Gastroesophageal sphincter (tissue), 3 donors: Measurements from ENCODE around the gene HLA-DMA.

Experiments used
- EP300 ChIP-seq: sonication (generic); formaldehyde crosslinking; IDR thresholded peaks from one replicate; pipeline ENCODE4 v1.6.1; 2017; ENCODE audit warnings: antibody characterized with exemption, mild to moderate bottlenecking
- POLR2A ChIP-seq, 2 donors: fragments of 450-650 bp; IDR thresholded peaks; one replicate each; pipeline ENCODE4 v1.6.1; 2017; ENCODE audit warnings: antibody characterized with exemption in 2 of 2, mild to moderate bottlenecking in 2 of 2, moderate library complexity in 1 of 2
- POLR2AphosphoS5 ChIP-seq: sonication (generic); formaldehyde crosslinking; IDR thresholded peaks from one replicate; pipeline ENCODE4 v1.6.1; 2017; ENCODE audit warnings: antibody characterized with exemption
- TF ChIP-seq, protein P1 (sequence below), 4 experiments: fragments of 200-600 bp in 2 of 4; fragments of 450-650 bp in 2 of 4; sonication (generic) in 1 of 4; IDR thresholded peaks; one replicate each; pipeline ENCODE4 v1.5.1; 2017 to 2019; ENCODE audit warnings: antibody characterized with exemption in 4 of 4, mild to moderate bottlenecking in 2 of 4, moderate library complexity in 2 of 4

DNA sequence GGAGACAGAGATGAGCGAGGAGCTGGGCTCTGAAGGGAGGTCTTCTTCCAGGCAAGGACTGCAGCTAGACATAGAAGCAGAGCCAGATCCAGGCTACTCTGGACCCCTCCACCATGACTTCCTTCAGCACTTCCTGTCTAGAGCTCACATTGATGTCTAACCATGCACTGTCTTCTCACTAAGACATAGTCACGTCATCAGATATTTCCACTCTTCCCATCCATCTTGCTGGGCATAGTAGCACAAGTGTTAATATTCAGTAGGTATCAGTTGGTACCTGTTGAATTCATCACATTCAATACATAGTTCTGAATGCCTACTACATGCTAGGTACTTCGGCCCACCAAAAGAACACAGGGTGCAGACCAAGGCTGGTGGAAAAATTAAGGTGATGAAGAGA is 2.9 kb downstream of the HLA-DMA start:
- TF ChIP-seq, protein P1, sequence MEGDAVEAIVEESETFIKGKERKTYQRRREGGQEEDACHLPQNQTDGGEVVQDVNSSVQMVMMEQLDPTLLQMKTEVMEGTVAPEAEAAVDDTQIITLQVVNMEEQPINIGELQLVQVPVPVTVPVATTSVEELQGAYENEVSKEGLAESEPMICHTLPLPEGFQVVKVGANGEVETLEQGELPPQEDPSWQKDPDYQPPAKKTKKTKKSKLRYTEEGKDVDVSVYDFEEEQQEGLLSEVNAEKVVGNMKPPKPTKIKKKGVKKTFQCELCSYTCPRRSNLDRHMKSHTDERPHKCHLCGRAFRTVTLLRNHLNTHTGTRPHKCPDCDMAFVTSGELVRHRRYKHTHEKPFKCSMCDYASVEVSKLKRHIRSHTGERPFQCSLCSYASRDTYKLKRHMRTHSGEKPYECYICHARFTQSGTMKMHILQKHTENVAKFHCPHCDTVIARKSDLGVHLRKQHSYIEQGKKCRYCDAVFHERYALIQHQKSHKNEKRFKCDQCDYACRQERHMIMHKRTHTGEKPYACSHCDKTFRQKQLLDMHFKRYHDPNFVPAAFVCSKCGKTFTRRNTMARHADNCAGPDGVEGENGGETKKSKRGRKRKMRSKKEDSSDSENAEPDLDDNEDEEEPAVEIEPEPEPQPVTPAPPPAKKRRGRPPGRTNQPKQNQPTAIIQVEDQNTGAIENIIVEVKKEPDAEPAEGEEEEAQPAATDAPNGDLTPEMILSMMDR (IDR thresholded peaks at IDR 0.05): no peak
- TF ChIP-seq POLR2AphosphoS5 (no peak), EP300 (no peak), POLR2A (IDR thresholded peaks at IDR 0.05) (no peak)
